ENCODE measurements around the gene RBMY1A1. TPM values are rescaled to one million over a fixed set of nuclear protein-coding genes. Genes with fewer than 3 reads are reported as not detected.
"Not testable (repeated sequence)": the region's sequence is repeated elsewhere in the genome, so short reads cannot be mapped to it uniquely, and the experiment has no call there.

Gene RBMY1A1
- not detected in 2 replicates for total RNA-seq (2014; rRNA removed; shearing (Covaris generic))
- not detected in 2 replicates for polyA plus RNA-seq (2015; cell fraction: cytosol; rRNA removed)
- polyA plus RNA-seq (2015; cell fraction: nucleus; rRNA removed) = not detected in 2 replicates

GRCh38 chrY:21534579-21534978, at the start of gene RBMY1A1:
Gene RBMY1A1, plus strand, starts transcription at chrY:21534879. Its CDS starts 2,013 bp downstream, at chrY:21536892.
- DNase-seq (ENCODE audit: low read depth, low spot score); in situ Hi-C loops (cut with HindIII; ENCODE audit: low pct_unique_long_range_greater_than_20kb, low sequenced_read_pairs): not testable (repeated sequence)

GRCh38 chrY:21511038-21511437, 23.6 kb upstream of the RBMY1A1 start, which contains the start of gene RBMY1B:
Gene RBMY1B, plus strand, starts transcription at chrY:21511338. Its CDS starts 2,013 bp downstream, at chrY:21513351.
- in situ Hi-C loops (cut with HindIII; ENCODE audit: low pct_unique_long_range_greater_than_20kb, low sequenced_read_pairs); DNase-seq (ENCODE audit: low read depth, low spot score): not testable (repeated sequence)

GRCh38 chrY:21559316-21559984, 24.8 kb downstream of the RBMY1A1 start:
- in situ Hi-C loops (cut with HindIII; ENCODE audit: low pct_unique_long_range_greater_than_20kb, low sequenced_read_pairs); DNase-seq (ENCODE audit: low read depth, low spot score): not testable (repeated sequence)

DNA sequence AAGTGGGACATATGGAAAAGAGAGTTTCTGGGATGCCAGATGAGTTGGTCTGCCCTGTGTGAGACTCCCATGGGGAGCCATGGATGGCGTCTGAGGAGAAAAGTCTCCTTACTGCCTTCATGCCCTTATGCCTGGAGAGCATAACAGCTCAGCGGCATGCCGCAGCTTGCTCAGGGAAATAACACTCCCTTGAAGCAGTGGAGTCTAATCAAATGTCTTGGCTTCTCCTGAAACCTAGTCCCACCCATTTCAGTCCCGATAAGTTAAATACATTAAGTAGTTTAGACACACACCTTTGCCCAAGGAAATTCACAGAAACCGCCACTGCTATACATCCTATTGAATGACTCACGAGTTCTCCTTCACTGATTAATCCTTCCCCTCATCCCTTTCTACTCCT, 50.8 kb downstream of the RBMY1A1 start:
- no peak for DNase-seq (ENCODE audit: low read depth, low spot score)
- in situ Hi-C loops (cut with HindIII; ENCODE audit: low pct_unique_long_range_greater_than_20kb, low sequenced_read_pairs) = no loop called here

- in situ Hi-C loops (cut with HindIII; ENCODE audit: low pct_unique_long_range_greater_than_20kb, low sequenced_read_pairs); DNase-seq (ENCODE audit: low read depth, low spot score): not testable (repeated sequence)
Measured at GRCh38 chrY:21586454-21586853, 51.8 kb downstream of the RBMY1A1 start.

- in situ Hi-C loops (cut with HindIII; ENCODE audit: low pct_unique_long_range_greater_than_20kb, low sequenced_read_pairs) = no loop called here
Measured at GRCh38 chrY:21592059-21592458, 57.4 kb downstream of the RBMY1A1 start.

GRCh38 chrY:21596287-21596686, 61.6 kb downstream of the RBMY1A1 start:
- DNase-seq (ENCODE audit: low read depth, low spot score); in situ Hi-C loops (cut with HindIII; ENCODE audit: low pct_unique_long_range_greater_than_20kb, low sequenced_read_pairs): not testable (repeated sequence)

More at GRCh38 chrY:21592059-21592458, 57.4 kb downstream of the RBMY1A1 start:
- no peak for DNase-seq (ENCODE audit: low read depth, low spot score)

Other genes with a start within 250 kb of the RBMY1A1 start
- not detected in 2 replicates for gene RBMY1B, start 23.5 kb upstream of the RBMY1A1 start, total RNA-seq (2014; rRNA removed; shearing (Covaris generic))